Nucleus accumbens (tissue), 56 donors: ENCODE measurements around the gene PLOD1.

ENCODE experiments used
- DNase-seq, 56 donors: peaks; one replicate each; lab custom pipeline; 2025; lab: John Stamatoyannopoulos, UW

PLOD1 gene

DNA sequence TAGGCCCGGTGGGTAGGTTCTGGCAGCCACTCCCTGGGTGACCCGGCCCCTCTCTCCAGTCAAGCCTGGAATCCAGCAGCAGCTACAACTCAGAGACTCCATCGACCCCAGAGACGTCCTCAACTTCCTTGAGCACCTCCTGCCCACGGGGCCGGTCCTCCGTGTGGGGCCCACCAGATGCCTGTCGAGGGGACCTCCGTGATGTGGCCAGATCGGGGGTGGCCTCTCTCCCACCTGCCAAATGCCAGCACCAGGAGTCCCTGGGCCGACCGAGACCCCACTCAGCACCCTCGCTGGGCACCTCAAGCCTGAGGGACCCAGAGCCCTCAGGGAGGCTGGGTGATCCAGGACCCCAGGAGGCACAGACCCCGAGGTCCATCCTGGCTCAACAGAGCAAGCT lies 87.5 kb downstream of the PLOD1 start:
- no peak for DNase-seq
